Glutamatergic neuron (in vitro differentiated cells): ENCODE results near the gene OR1J4. TPM values are rescaled to one million over a fixed set of nuclear protein-coding genes. Genes with fewer than 3 reads are reported as not detected.

Experiments
- DNase-seq: peaks from one replicate; pipeline ENCODE4 v3.0.0; 2022
- H3K27ac Mint-ChIP-seq: one replicate; pipeline ENCODE4 v1.8.0; 2020; ENCODE audit warnings: mild to moderate bottlenecking, mixed read lengths, inconsistent platforms; ENCODE audit not compliant: unreplicated experiment
- H3K27me3 Mint-ChIP-seq: one replicate; pipeline ENCODE4 v1.8.0; 2020; ENCODE audit warnings: mild to moderate bottlenecking, moderate library complexity, mixed read lengths, inconsistent platforms; ENCODE audit not compliant: unreplicated experiment
- H3K36me3 Mint-ChIP-seq: one replicate; pipeline ENCODE4 v1.8.0; 2020; ENCODE audit warnings: mild to moderate bottlenecking, mixed read lengths, inconsistent platforms; ENCODE audit not compliant: unreplicated experiment
- H3K4me1 Mint-ChIP-seq: one replicate; pipeline ENCODE4 v1.8.0; 2020; ENCODE audit warnings: mild to moderate bottlenecking, low read depth, mixed read lengths, inconsistent platforms; ENCODE audit not compliant: unreplicated experiment
- H3K4me3 Mint-ChIP-seq: one replicate; pipeline ENCODE4 v1.8.0; 2020; ENCODE audit warnings: mild to moderate bottlenecking, mixed read lengths, inconsistent platforms; ENCODE audit not compliant: unreplicated experiment
- H3K9me3 Mint-ChIP-seq: one replicate; pipeline ENCODE4 v1.8.0; 2020; ENCODE audit warnings: mild to moderate bottlenecking, moderate library complexity, mixed read lengths, inconsistent platforms; ENCODE audit not compliant: unreplicated experiment
- total RNA-seq: library from RNA; stranded (reverse); fragmentation: NEBNext Ultra II Directional; extraction: Animal tissue kit (Norgen Biotek cat#: 25700); gene quantifications from one replicate; pipeline ENCODE4 v1.2.1, GENCODE V29; 2021; ENCODE audit not compliant: unreplicated experiment
- TF ChIP-seq, protein P1 (sequence below): fragments of 200-600 bp; sonication (generic); IDR thresholded peaks from one replicate; pipeline ENCODE4 v1.5.0; 2021; ENCODE audit not compliant: partially characterized antibody, unreplicated experiment

The OR1J4 gene
- total RNA-seq, 1 donor from 2014 or later: not detected

DNA sequence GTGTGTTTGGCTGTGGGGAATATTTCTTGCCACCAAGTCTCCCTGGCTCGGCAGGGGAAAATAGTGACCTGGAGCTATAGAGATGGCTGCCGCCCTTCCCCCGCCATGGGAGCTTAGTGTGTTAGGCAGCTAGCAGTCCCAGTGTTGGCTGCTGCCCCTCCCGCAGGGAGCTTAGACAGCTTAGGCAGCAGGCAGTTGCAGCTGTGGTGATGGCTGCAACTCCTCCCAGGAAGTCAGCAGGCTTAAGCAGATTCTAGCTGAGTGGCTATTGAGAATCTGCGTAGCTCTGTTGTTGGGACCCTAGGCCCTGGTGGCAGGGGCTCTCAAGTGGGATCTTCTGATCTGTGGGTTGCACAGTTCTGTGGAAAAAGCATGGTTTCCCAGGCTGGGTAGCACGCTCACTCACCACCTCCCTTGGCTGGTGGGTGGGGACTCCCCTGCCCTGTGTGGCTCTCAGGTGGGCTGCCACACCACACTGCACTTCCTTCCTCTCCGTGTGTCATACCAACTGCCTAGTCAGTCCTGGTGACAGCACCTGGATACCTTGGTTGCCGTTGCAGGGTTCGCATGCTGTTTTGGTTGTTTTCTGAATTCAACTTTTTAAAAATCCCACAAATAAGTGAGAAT lies 43.3 kb downstream of the OR1J4 start:
- TF ChIP-seq, protein P1, sequence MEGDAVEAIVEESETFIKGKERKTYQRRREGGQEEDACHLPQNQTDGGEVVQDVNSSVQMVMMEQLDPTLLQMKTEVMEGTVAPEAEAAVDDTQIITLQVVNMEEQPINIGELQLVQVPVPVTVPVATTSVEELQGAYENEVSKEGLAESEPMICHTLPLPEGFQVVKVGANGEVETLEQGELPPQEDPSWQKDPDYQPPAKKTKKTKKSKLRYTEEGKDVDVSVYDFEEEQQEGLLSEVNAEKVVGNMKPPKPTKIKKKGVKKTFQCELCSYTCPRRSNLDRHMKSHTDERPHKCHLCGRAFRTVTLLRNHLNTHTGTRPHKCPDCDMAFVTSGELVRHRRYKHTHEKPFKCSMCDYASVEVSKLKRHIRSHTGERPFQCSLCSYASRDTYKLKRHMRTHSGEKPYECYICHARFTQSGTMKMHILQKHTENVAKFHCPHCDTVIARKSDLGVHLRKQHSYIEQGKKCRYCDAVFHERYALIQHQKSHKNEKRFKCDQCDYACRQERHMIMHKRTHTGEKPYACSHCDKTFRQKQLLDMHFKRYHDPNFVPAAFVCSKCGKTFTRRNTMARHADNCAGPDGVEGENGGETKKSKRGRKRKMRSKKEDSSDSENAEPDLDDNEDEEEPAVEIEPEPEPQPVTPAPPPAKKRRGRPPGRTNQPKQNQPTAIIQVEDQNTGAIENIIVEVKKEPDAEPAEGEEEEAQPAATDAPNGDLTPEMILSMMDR: no peak
- no peak overlapping the region for H3K27ac Mint-ChIP-seq
- no peaks in the 10 kb centered on the region for H3K4me1 Mint-ChIP-seq
- DNase-seq: peak; percentile 36
- no peaks in the 10 kb centered on the region for H3K27me3 Mint-ChIP-seq
- H3K36me3 Mint-ChIP-seq: no peaks in the 10 kb centered on the region
- H3K9me3 Mint-ChIP-seq: peaks cover 3% of the 10 kb centered on the region
- no peak overlapping the region for H3K4me3 Mint-ChIP-seq

- Mint-ChIP-seq H3K4me1 (no peaks in the 10 kb centered on the region), H3K4me3 (no peak overlapping the region), H3K9me3 (peaks cover 4% of the 10 kb centered on the region), H3K27ac (no peak overlapping the region), H3K36me3 (no peaks in the 10 kb centered on the region), H3K27me3 (peaks cover 2% of the 10 kb centered on the region)
- no peak for DNase-seq
- TF ChIP-seq, protein P1: no peak
Measured at GRCh38 chr9:122567901-122568300, 49.0 kb downstream of the OR1J4 start.

Other genes with a start within 250 kb of the OR1J4 start
- gene PTGS1, start 148.1 kb upstream of the OR1J4 start, total RNA-seq: 0.39 TPM
- gene OR1J1, start 41.2 kb upstream of the OR1J4 start, total RNA-seq: not detected
- gene OR1J2, start 8.3 kb upstream of the OR1J4 start, total RNA-seq: not detected
- gene OR1N1, start 8.2 kb downstream of the OR1J4 start, total RNA-seq: not detected
- not detected for gene OR1N2, start 34.0 kb downstream of the OR1J4 start, total RNA-seq
- gene OR1L8, start 64.2 kb downstream of the OR1J4 start, total RNA-seq: not detected
- not detected for gene OR1Q1, start 95.6 kb downstream of the OR1J4 start, total RNA-seq
- gene OR1B1, start 138.5 kb downstream of the OR1J4 start, total RNA-seq: not detected
- not detected for gene OR1L1, start 142.6 kb downstream of the OR1J4 start, total RNA-seq
- not detected for gene OR1L3, start 156.0 kb downstream of the OR1J4 start, total RNA-seq
- gene OR1L4, start 204.8 kb downstream of the OR1J4 start, total RNA-seq: not detected
- not detected for gene OR1L6, start 223.2 kb downstream of the OR1J4 start, total RNA-seq